WI38 (cell line): ENCODE results near the gene MRPL57.
"Not testable (repeated sequence)": the region's sequence is repeated elsewhere in the genome, so short reads cannot be mapped to it uniquely, and the experiment has no call there.

Experiments used
- H3K4me3 ChIP-seq: 2 replicates; pipeline ENCODE4 v1.5.1; 2011; ENCODE audit warnings: low read depth, mild to moderate bottlenecking, control low read depth, low read length
- TF ChIP-seq, protein P1 (sequence below): IDR thresholded peaks from 2 replicates; pipeline ENCODE4 v1.5.1; 2012; ENCODE audit warnings: low read depth, mild to moderate bottlenecking, control low read depth, low read length

The MRPL57 gene

DNA sequence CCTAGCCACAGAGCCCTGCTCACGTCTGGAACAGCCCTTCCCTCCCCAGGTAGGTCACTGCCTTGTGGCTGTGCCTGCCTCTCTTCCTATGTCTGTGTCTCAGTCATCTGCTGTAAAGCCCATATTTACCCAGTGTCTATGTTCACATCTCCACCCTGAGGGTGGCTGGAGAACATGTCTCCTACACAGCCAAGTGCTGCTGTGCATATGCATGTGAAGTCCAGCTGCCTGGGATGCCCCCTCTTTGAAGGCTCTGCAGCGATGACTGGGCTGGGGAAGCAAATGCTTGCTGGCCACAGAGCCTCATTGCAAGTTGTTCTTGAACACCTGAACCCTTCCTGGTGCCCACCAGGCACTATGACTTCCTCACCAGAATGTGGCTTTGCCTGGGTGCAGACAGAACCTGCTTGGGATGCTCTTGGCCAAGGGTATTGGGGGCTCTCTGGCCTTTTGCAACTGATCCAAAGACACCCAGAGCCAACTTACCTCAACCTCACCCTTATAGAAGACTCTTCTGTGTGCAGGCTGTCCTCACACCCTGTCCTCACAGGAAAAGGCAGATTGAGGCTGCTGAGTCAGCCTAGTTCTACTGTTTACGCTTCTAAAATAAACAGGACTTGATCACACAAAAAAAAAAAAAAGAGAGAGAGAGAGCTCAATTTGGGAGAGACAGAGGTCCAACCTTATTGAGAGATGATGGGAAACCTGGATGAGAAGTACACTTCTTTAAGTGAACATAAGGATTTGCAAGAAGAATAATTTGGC lies 26.5 kb downstream of the MRPL57 start:
- TF ChIP-seq, protein P1, sequence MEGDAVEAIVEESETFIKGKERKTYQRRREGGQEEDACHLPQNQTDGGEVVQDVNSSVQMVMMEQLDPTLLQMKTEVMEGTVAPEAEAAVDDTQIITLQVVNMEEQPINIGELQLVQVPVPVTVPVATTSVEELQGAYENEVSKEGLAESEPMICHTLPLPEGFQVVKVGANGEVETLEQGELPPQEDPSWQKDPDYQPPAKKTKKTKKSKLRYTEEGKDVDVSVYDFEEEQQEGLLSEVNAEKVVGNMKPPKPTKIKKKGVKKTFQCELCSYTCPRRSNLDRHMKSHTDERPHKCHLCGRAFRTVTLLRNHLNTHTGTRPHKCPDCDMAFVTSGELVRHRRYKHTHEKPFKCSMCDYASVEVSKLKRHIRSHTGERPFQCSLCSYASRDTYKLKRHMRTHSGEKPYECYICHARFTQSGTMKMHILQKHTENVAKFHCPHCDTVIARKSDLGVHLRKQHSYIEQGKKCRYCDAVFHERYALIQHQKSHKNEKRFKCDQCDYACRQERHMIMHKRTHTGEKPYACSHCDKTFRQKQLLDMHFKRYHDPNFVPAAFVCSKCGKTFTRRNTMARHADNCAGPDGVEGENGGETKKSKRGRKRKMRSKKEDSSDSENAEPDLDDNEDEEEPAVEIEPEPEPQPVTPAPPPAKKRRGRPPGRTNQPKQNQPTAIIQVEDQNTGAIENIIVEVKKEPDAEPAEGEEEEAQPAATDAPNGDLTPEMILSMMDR: no peak
- no peak overlapping the region for H3K4me3 ChIP-seq

DNA sequence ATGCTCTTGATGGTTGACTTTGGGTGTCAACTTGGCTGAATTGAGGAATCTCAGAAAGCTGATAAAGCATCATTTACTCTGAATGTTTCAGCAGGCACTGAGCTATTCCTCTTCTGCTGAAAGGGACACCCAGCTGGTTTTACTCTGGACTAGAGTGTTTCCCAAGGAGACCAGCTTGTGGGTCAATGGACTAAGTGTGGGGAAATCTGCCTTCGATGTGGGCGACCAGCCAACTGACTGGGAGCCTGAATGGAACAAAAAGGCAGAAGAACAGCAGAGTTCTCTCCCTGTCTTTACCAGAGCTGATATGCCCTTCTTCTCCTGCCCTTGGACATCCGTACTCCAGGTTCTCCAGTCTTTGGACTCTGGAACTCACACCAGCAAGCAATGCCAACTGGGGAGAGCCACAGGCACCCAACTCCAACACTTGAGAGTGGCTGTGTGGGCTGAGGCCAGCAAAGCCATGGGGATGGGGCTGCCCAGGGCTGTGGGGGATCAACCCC lies 32.2 kb downstream of the MRPL57 start:
- TF ChIP-seq, protein P1: no peak
- H3K4me3 ChIP-seq: no peak overlapping the region

DNA sequence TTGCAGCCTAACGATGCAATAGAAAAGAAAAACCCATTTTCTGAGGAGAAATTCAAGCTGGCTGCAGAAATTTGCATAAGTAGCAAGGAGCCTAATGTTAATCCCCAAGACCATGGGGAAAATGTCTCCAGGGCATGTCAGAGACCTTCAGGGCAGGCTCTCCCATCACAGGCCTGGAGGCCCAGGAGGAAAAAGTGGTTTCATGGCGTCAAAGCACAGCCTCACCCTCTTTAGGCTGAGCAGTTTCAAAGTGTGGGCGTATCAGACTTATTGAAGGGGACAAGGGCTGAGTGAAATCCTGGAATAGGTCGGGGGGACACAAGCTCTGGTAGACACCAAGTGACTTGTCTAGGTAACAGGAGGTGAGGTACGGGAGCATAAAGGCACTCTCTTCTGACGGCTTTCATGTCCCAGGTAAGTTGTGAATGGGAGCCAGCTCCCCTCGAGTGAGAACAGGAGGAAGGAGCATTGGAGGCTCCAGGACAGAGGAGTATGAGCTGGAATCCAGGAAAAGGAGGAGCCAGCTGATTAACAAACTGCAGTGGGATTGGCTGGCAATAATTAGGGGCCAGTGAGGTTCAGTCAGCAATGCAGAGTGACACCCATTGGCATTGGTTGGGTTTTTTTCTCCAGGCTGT lies 35.8 kb downstream of the MRPL57 start:
- TF ChIP-seq, protein P1: no peak
- no peak overlapping the region for H3K4me3 ChIP-seq

DNA sequence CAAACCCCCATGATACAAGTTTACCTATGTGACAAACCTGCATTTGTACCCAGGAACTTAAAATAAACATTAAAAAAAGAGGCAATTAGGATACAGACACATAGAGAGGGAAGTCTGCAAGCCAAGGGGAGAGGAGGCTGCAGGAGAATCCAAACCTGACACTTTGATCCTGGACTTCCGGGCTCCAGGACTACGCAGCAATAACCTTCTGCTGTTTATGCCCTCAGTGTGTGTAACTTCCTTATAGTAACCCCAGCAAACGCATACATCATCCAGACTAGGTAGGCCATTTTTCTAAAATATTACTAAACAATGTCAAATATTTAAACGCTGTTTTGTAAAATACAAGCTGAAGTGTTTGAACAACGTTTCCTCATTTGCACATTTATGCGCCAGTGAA lies 39.0 kb downstream of the MRPL57 start:
- not testable (repeated sequence) for H3K4me3 ChIP-seq

DNA sequence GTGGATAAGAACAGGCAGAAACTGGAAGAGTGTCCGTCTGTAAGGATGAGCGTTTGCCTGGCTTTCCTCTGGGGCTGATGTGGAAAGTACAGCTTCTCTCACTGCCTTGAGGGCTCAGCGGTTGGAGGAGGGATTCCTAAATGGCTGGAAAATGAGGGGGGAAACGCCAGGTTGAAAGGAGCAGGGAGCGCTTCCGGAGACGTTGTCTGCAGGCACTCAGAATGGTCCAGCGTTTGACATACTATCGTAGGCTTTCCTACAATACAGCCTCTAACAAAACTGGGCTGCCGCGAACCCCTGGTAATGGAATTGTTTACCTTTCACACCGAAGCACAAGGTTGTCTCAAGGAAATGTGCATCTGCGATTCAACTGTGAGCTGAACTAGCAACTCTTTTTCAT lies 39.9 kb downstream of the MRPL57 start:
- TF ChIP-seq, protein P1: no peak
- H3K4me3 ChIP-seq: no peak overlapping the region

DNA sequence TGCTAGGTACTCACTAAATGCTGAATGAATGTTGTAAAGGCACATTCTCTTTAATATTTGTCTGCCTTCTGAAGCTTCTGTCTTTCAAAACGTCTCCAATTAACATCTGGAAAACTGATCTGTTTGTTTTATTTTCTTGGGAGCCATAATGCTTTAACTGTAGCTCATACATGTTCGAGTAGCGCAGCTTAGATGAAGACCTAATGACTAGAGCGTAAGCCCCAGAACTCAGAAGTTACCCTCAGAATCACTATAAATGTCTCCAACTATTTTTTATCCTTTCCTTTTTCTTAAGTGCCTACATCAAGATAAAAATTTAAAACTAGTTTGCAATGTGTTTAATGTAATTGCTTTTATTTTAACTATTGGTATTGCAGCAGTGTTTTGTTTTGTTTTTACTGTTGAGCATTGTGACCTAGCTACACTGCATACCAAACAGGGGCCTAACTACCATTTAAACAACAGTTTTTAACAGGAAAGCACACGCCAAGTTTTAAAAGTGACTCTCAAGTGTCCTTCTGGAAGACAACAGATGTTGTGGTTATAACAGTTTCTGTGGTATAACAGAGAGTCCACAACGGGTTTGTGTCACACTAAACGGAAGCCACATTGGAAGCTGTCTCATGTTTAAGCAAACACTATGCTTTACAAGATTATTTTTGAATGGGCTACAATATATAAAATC lies 42.0 kb downstream of the MRPL57 start:
- no peak overlapping the region for H3K4me3 ChIP-seq
- TF ChIP-seq, protein P1: no peak

DNA sequence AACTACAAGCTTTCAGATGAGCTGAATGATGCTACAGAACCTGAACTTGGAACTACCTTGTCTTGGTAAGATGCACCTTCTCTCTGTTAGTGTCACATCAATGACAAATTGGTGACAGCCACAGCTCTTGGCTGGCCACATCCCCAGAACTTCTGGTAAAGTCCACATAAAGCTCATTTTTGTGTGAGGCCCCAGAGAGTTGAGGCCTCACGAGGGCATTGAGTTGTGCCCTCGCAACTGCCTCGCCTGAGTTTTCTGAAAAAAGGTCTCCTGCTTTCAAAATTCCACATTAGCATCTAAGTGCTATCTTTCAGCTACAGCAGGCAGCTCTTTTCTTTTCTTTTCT lies 42.6 kb downstream of the MRPL57 start:
- no peak overlapping the region for H3K4me3 ChIP-seq
- TF ChIP-seq, protein P1: no peak

DNA sequence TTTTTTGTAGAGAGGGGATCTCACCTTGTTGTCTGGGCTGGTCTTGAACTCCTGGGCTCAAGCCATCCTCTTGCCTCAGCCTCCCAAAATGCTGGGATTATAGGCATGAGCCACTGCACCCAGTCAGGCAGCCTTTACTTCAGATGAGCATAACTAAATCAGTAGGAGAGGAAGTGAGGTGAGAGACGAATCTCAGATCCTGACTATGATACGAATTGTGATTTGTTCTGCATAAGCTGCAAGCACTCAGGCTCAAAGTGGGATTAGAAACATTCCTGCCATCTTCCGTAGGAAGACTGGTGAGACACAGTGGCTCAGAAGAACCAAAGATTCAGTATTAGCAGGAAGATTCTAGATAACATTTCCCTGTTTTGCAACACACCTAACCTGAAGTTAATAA lies 43.3 kb downstream of the MRPL57 start:
- not testable (repeated sequence) for H3K4me3 ChIP-seq
